GM21717 (cell line): ENCODE results near the gene PLEKHF1.
A peak's percentile ranks its signal among the peaks of the same experiment; 100 is the strongest.
"Not testable (repeated sequence)": the region's sequence is repeated elsewhere in the genome, so short reads cannot be mapped to it uniquely, and the experiment has no call there.

Source experiments
- ATAC-seq: cut with Tn5 transposase; IDR thresholded peaks from one replicate; pipeline ENCODE4 v1.9.1; 2021; ENCODE audit warnings: mild to moderate bottlenecking, moderate library complexity; ENCODE audit not compliant: unreplicated experiment

PLEKHF1 gene

GRCh38 chr19:29663861-29664752 lies 1.2 kb upstream of the PLEKHF1 start:
- no peak for ATAC-seq

- no peak for ATAC-seq
Measured at GRCh38 chr19:29664753-29665214, 477 bp upstream of the PLEKHF1 start.

- peak; percentile 15 for ATAC-seq
Measured at GRCh38 chr19:29665826-29666577, 741 bp downstream of the PLEKHF1 start.

- ATAC-seq, result no peak
Measured at GRCh38 chr19:29666578-29667386, 1.5 kb downstream of the PLEKHF1 start.

GRCh38 chr19:29667387-29667783 lies 2.1 kb downstream of the PLEKHF1 start:
- ATAC-seq, result no peak

- ATAC-seq, result no peak
Measured at GRCh38 chr19:29667901-29668341, 2.7 kb downstream of the PLEKHF1 start.

GRCh38 chr19:29668746-29669609 lies 3.7 kb downstream of the PLEKHF1 start:
- no peak for ATAC-seq

GRCh38 chr19:29670255-29670654 lies 5.0 kb downstream of the PLEKHF1 start:
- no peak for ATAC-seq

GRCh38 chr19:29671026-29671392 lies 5.7 kb downstream of the PLEKHF1 start:
- not testable (repeated sequence) for ATAC-seq

- peak; percentile 67 for ATAC-seq
Measured at GRCh38 chr19:29671393-29672160, 6.3 kb downstream of the PLEKHF1 start.

- ATAC-seq, result no peak
Measured at GRCh38 chr19:29672319-29672932, 7.2 kb downstream of the PLEKHF1 start.

- no peak for ATAC-seq
Measured at GRCh38 chr19:29672933-29673336, 7.7 kb downstream of the PLEKHF1 start.

GRCh38 chr19:29673451-29674371 lies 8.4 kb downstream of the PLEKHF1 start:
- ATAC-seq, result no peak

GRCh38 chr19:29674374-29675119 lies 9.3 kb downstream of the PLEKHF1 start:
- no peak for ATAC-seq

GRCh38 chr19:29675120-29675649 lies 9.9 kb downstream of the PLEKHF1 start:
- ATAC-seq, result no peak

GRCh38 chr19:29675650-29676186 lies 10.5 kb downstream of the PLEKHF1 start:
- ATAC-seq, result no peak

- ATAC-seq, result no peak
Measured at GRCh38 chr19:29676586-29676985, 11.3 kb downstream of the PLEKHF1 start.
